CD4-positive, alpha-beta T cell treated with Interleukin-10 for 1 hour (primary cell): ENCODE measurements around the gene RGS19.

Experiments used
- DNase-seq: peaks from one replicate; pipeline ENCODE4 v3.0.0-alpha.2; 2020

Gene RGS19

GRCh38 chr20:64062596-64063388 is 16.5 kb downstream of the RGS19 start, which contains the start of gene TCEA2:
Gene TCEA2 (plus strand): TSS chr20:64063198. CDS start chr20:64063313, 115 bp downstream.
- DNase-seq: peak; percentile 94

GRCh38 chr20:64062276-64062595 is 17.1 kb downstream of the RGS19 start:
- no peak for DNase-seq

GRCh38 chr20:64058536-64058935 is 20.8 kb downstream of the RGS19 start:
- DNase-seq: no peak

GRCh38 chr20:64057628-64058498 is 21.5 kb downstream of the RGS19 start:
- DNase-seq: peak; percentile 80

GRCh38 chr20:64056889-64057627 is 22.3 kb downstream of the RGS19 start:
- no peak for DNase-seq

- DNase-seq: no peak
These were observed 22.8 kb downstream of the RGS19 start for GRCh38 chr20:64056639-64056888.

- no peak for DNase-seq
These were observed 23.3 kb downstream of the RGS19 start for GRCh38 chr20:64055893-64056638.

- no peak for DNase-seq
These were observed 23.9 kb downstream of the RGS19 start for GRCh38 chr20:64055396-64055892.

GRCh38 chr20:64053841-64054661 is 25.3 kb downstream of the RGS19 start:
- DNase-seq: no peak

GRCh38 chr20:64052987-64053840 is 26.1 kb downstream of the RGS19 start:
- DNase-seq: no peak

GRCh38 chr20:64052326-64052722 is 27.0 kb downstream of the RGS19 start:
- DNase-seq: no peak

- DNase-seq: no peak
These were observed 27.6 kb downstream of the RGS19 start for GRCh38 chr20:64051561-64052325.

GRCh38 chr20:64051033-64051452 is 28.3 kb downstream of the RGS19 start:
- no peak for DNase-seq

GRCh38 chr20:64050261-64051032 is 28.9 kb downstream of the RGS19 start:
- no peak for DNase-seq

GRCh38 chr20:64049878-64050260 is 29.4 kb downstream of the RGS19 start:
- no peak for DNase-seq

GRCh38 chr20:64049060-64049877 is 30.0 kb downstream of the RGS19 start, which contains the start of gene SOX18:
Gene SOX18 (minus strand): TSS chr20:64049639. CDS start chr20:64049516, 123 bp downstream.
- DNase-seq: no peak

- no peak for DNase-seq
These were observed 30.8 kb downstream of the RGS19 start for GRCh38 chr20:64048402-64049044.
